ENCODE results near the gene CFAP157. TPM values are rescaled to one million over a fixed set of nuclear protein-coding genes. Genes with fewer than 3 reads are reported as not detected.

The CFAP157 gene
- total RNA-seq, 1 donor from 2014 or later, result 0.85 TPM

DNA sequence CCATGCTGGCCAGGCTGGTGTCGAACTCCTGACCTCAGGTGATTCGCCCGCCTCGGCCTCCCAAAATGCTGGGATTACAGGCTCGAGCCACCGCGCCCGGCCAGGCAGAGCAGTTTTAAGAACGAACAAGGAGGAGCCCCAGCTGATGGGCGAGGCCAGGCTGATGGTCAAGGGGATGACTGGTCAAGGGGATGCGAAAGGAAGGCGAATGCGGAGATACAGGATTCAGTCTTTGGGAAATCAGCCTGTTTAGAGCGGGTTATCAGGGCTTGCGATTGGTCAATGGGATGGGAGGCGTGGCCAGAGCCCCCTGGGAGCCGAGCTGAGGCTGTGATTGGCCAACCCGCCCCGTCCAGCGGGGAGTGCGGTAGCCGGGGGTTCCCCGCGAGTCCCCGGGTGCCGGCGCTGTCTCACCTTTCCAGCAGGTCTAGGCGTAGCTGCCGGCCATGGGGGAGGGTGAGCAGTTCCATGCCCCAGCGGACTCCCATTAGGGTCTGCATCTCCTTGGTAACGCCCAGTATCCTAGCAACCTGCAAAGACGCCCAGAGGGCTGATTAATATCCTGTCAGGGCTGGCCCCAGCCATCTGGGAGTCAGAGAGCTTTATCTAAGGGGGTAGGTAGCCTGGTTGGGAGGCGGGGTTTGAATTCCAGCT lies 35.8 kb downstream of the CFAP157 start:
- Mint-ChIP-seq H3K27me3 (ENCODE audit: unreplicated experiment) (peaks cover 16% of the 10 kb centered on the region), H3K36me3 (ENCODE audit: low read depth, unreplicated experiment) (peaks cover 42% of the 10 kb centered on the region), H3K9me3 (ENCODE audit: unreplicated experiment) (no peaks in the 10 kb centered on the region), H3K27ac (ENCODE audit: unreplicated experiment) (peak overlapping the region; percentile 64), H3K4me3 (ENCODE audit: unreplicated experiment) (no peak overlapping the region), H3K4me1 (ENCODE audit: unreplicated experiment) (peaks cover 9% of the 10 kb centered on the region)
- DNase-seq (ENCODE audit: low spot score), result no peak
- TF ChIP-seq, protein P1, sequence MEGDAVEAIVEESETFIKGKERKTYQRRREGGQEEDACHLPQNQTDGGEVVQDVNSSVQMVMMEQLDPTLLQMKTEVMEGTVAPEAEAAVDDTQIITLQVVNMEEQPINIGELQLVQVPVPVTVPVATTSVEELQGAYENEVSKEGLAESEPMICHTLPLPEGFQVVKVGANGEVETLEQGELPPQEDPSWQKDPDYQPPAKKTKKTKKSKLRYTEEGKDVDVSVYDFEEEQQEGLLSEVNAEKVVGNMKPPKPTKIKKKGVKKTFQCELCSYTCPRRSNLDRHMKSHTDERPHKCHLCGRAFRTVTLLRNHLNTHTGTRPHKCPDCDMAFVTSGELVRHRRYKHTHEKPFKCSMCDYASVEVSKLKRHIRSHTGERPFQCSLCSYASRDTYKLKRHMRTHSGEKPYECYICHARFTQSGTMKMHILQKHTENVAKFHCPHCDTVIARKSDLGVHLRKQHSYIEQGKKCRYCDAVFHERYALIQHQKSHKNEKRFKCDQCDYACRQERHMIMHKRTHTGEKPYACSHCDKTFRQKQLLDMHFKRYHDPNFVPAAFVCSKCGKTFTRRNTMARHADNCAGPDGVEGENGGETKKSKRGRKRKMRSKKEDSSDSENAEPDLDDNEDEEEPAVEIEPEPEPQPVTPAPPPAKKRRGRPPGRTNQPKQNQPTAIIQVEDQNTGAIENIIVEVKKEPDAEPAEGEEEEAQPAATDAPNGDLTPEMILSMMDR (IDR thresholded peaks at IDR 0.05; ENCODE audit: unreplicated experiment), result no peak

DNA sequence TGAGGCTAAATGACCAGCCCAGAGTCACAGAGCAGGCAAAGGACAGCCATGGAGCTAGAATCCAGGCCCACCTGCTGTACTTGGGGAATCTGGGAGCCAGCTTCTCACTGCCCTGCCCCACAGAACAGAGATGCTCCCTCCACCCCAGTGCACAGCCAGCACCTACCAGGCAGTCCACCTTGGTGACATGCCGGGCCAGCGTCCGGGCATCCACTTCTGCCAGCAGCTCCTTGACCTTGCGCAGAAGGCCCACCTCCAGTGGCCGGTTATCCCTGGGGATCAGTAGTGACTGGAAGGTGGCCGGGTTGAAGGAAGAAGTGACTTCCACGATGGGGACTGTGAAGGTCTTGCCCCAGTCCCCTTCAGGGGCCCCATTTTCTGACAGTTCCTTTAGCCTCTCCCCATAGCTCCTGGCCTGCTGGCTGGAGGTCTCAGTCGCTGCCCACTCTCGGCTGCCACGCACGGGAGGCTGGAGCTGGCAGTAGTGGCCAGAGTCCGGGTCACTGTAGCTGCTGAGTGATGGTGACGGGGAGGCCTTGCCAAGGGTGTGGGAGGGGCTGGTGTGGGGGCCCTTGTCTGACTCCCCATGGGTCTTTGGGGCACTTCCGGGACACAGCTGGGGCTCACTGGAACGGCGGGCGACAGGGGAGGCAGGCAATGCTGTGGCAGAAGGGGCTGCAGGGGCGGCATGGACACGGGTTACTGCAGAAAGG lies 37.8 kb downstream of the CFAP157 start:
- H3K4me3 Mint-ChIP-seq (ENCODE audit: unreplicated experiment), result no peak overlapping the region
- peaks cover 13% of the 10 kb centered on the region for H3K27me3 Mint-ChIP-seq (ENCODE audit: unreplicated experiment)
- H3K4me1 Mint-ChIP-seq (ENCODE audit: unreplicated experiment), result peaks cover 9% of the 10 kb centered on the region
- TF ChIP-seq, protein P1 (IDR thresholded peaks at IDR 0.05; ENCODE audit: unreplicated experiment), result no peak
- H3K9me3 Mint-ChIP-seq (ENCODE audit: unreplicated experiment), result no peaks in the 10 kb centered on the region
- peaks cover 43% of the 10 kb centered on the region for H3K36me3 Mint-ChIP-seq (ENCODE audit: low read depth, unreplicated experiment)
- H3K27ac Mint-ChIP-seq (ENCODE audit: unreplicated experiment), result no peak overlapping the region
- DNase-seq (ENCODE audit: low spot score), result no peak

DNA sequence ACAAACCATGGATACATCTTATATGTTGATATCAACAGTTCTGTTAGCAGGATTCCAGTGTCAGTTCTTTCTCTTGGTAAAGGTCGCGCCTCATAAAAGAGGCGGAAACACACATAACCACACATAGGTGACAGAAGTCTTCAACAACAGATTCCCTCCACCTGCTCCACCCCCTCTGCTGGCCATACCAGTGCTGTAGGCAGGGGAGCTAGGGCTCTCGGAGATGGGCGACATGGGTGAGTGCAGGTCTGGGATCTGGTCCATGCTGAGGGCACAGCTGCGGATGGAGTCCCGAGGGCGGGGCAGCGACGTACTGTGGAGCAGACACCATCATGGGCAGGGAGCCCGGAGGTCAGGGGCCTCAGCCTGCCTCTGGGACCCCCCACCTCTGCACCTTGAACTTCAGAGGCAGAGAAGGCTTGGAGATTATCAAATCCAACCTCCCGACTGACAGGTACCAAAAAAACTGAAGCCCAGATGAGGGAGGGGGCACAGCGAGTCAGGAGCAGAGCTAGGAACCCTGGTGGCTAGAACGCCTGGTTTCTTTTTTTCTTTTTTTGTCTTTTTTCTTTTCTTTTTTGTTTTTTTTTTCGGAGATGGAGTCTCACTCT lies 40.3 kb downstream of the CFAP157 start:
- Mint-ChIP-seq H3K27me3 (ENCODE audit: unreplicated experiment) (peaks cover 18% of the 10 kb centered on the region), H3K4me3 (ENCODE audit: unreplicated experiment) (peak overlapping the region; percentile 25), H3K36me3 (ENCODE audit: low read depth, unreplicated experiment) (peaks cover 53% of the 10 kb centered on the region), H3K9me3 (ENCODE audit: unreplicated experiment) (no peaks in the 10 kb centered on the region), H3K4me1 (ENCODE audit: unreplicated experiment) (peaks cover 15% of the 10 kb centered on the region), H3K27ac (ENCODE audit: unreplicated experiment) (no peak overlapping the region)
- no peak for DNase-seq (ENCODE audit: low spot score)
- TF ChIP-seq, protein P1 (IDR thresholded peaks at IDR 0.05; ENCODE audit: unreplicated experiment), result no peak

DNA sequence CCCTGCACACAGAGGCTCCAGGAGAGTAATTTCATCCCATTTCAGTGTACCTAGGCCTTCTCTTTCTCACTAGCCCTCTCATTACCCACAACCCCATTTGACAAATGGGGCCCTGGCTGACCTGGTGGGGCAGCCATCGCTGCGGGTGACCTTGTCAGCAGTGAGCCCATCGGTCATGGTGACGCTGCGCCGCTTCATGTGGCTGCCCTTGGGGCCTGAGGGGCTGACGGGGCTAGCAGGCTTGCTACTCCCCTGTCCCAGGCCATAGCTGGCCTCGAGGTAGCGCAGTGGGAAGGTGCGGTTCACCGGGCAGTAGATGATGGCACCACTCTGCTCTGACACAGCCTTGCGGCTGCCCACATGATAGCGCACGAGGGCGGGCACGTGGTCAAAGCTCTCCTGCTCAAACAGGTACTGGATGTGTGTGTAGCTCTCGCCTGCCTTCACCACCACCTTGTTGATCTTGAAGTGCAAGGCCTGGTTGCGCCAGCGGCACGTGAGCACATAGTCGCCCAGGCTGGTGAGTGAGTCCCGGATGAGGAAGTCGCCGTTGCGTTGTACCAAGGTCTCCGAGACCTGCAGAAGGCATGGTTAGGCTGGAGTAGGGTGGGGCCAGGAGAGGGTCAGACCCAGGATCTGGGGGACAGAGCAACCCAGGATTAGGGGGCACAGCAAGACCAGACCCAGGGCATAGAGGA lies 42.5 kb downstream of the CFAP157 start:
- Mint-ChIP-seq H3K27me3 (ENCODE audit: unreplicated experiment) (peaks cover 17% of the 10 kb centered on the region), H3K4me1 (ENCODE audit: unreplicated experiment) (peaks cover 19% of the 10 kb centered on the region), H3K27ac (ENCODE audit: unreplicated experiment) (no peak overlapping the region), H3K4me3 (ENCODE audit: unreplicated experiment) (peak overlapping the region; percentile 31), H3K9me3 (ENCODE audit: unreplicated experiment) (no peaks in the 10 kb centered on the region), H3K36me3 (ENCODE audit: low read depth, unreplicated experiment) (peaks cover 58% of the 10 kb centered on the region)
- DNase-seq (ENCODE audit: low spot score), result no peak
- TF ChIP-seq, protein P1 (IDR thresholded peaks at IDR 0.05; ENCODE audit: unreplicated experiment), result no peak

All from endothelial cell (in vitro differentiated cells).